ENCODE data around the gene CCDC182. TPM values are rescaled to one million over a fixed set of nuclear protein-coding genes. Genes with fewer than 3 reads are reported as not detected.

CCDC182 gene
- total RNA-seq, 1 donor = not detected

GRCh38 chr17:57746221-57746620 is 1.1 kb upstream of the CCDC182 start:
- no peak for DNase-seq (ENCODE audit: low read depth)
- TF ChIP-seq, protein P1, sequence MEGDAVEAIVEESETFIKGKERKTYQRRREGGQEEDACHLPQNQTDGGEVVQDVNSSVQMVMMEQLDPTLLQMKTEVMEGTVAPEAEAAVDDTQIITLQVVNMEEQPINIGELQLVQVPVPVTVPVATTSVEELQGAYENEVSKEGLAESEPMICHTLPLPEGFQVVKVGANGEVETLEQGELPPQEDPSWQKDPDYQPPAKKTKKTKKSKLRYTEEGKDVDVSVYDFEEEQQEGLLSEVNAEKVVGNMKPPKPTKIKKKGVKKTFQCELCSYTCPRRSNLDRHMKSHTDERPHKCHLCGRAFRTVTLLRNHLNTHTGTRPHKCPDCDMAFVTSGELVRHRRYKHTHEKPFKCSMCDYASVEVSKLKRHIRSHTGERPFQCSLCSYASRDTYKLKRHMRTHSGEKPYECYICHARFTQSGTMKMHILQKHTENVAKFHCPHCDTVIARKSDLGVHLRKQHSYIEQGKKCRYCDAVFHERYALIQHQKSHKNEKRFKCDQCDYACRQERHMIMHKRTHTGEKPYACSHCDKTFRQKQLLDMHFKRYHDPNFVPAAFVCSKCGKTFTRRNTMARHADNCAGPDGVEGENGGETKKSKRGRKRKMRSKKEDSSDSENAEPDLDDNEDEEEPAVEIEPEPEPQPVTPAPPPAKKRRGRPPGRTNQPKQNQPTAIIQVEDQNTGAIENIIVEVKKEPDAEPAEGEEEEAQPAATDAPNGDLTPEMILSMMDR (IDR thresholded peaks at IDR 0.05; ENCODE audit: insufficient read depth, low read depth, low read length) = no peak
- H3K4me3 ChIP-seq (ENCODE audit: low read depth, low read length) = no peak overlapping the region

- DNase-seq (ENCODE audit: low read depth) = no peak
- TF ChIP-seq, protein P1 (IDR thresholded peaks at IDR 0.05; ENCODE audit: insufficient read depth, low read depth, low read length) = no peak
- no peak overlapping the region for H3K4me3 ChIP-seq (ENCODE audit: low read depth, low read length)
Measured at GRCh38 chr17:57744195-57745170, 616 bp downstream of the CCDC182 start.

DNA sequence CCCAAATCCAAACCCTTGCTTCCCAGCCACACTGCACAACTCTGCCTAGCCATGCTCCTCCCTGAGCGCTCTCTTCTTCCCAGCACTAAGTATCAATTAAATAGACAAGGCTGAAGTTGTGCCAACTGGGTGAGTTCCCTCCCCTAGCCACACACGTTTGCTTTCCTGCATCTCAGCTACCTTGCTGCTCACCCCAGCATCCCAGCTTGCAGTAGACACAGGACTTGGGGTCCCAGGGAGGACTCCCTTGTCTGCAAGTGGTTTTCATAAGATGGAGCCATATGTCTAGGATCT is 4.9 kb downstream of the CCDC182 start:
- H3K4me3 ChIP-seq (ENCODE audit: low read depth, low read length) = no peak overlapping the region
- TF ChIP-seq, protein P1 (IDR thresholded peaks at IDR 0.05; ENCODE audit: insufficient read depth, low read depth, low read length) = no peak
- DNase-seq (ENCODE audit: low read depth) = no peak

DNA sequence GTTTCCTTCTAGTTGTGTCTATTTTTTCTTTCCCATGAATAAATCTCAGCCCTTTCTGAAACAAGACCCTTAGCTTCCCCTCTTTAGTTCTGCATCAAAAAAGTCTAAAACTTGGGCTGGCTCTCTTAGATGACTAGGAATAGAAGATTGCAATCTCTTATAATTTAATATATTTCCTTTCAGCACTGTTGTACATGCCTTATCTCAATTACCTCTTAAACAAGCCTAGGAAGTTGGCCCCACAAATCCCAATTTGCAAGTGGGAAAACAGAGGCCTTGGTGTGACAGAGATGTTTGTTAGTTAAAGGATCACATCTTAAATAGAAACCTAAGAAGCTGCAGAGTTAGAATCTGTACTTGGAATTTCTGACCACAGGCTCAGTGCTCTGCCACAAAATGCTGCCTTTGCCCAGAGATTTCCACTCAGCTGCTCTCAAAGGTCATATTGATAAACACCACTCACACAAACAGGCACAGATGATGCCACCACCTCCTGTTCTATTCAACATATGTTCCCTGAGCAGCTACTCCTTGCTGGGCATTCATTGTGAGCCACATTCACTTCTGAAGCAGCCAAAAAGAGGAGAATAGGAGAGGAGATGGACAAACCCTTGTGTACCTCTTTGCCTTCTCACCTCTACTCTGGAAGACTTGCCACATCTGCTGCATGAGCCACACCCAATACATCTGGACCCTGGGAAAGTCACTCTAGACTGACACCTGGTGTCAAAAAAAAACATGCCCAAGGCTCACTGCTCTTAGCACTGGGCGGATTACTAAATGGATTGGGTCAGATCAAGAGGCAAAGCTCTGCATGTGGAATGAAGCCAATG is 5.5 kb downstream of the CCDC182 start:
- no peak overlapping the region for H3K4me3 ChIP-seq (ENCODE audit: low read depth, low read length)
- TF ChIP-seq, protein P1 (IDR thresholded peaks at IDR 0.05; ENCODE audit: insufficient read depth, low read depth, low read length) = peak; percentile 53
- peak; percentile 38 for DNase-seq (ENCODE audit: low read depth)

DNA sequence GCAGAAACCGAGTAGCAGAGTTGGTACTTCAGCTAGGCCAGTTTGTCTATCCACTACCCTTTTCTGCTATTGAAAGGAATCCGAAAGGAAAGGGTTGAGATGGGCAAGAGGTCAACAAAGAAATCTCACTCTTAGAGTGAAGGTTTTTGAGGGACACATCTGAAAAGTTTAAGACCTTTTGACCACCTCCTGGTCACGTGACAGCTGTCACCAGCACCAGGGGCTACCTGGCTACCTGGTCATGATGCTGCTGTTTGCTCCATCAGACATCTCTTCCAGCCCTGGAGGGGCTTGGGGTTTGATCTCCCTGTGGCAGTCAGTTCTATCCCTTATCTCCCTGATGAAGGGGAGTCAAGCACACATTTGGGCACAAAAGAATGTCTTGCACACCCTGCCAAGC is 7.6 kb downstream of the CCDC182 start:
- DNase-seq (ENCODE audit: low read depth) = no peak
- no peak overlapping the region for H3K4me3 ChIP-seq (ENCODE audit: low read depth, low read length)
- TF ChIP-seq, protein P1 (IDR thresholded peaks at IDR 0.05; ENCODE audit: insufficient read depth, low read depth, low read length) = no peak

- TF ChIP-seq, protein P1 (IDR thresholded peaks at IDR 0.05; ENCODE audit: insufficient read depth, low read depth, low read length) = no peak
- no peak for DNase-seq (ENCODE audit: low read depth)
- no peak overlapping the region for H3K4me3 ChIP-seq (ENCODE audit: low read depth, low read length)
Measured at GRCh38 chr17:57735707-57736106, 9.4 kb downstream of the CCDC182 start.
